ENCODE measurements around the gene SLC12A6.

The SLC12A6 gene

DNA sequence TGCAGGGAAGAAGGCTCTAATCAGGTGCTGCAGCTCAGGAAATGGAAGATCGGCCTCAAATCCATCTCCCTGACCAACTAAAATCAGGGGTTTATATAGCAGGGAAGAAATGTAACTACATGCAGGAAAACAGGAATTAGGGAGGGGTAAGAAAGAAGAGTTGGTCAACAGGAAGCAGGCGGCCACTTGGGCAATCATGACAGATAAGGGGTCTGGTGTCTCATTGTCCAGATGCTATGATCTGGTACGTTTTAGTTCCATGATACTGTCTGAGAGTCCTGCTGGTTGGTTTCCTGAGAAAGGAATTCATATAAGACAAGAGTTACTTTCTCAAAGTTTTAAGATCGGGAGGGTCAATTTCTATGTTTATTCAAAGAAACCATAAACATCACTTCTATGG, 151.9 kb downstream of the SLC12A6 start:
- no peak for DNase-seq

GRCh38 chr15:34182942-34183341, 154.6 kb downstream of the SLC12A6 start:
- no peak for DNase-seq
